Left lung (tissue), 10 donors: ENCODE results near the gene MARVELD2. TPM values are rescaled to one million over a fixed set of nuclear protein-coding genes. Genes with fewer than 3 reads are reported as not detected.

Source experiments
- ATAC-seq: fragments of 200-7000 bp; cut with Tn5 transposase; one replicate; pipeline ENCODE4 v1.9.1; 2020; ENCODE audit warnings: moderate library complexity
- DNase-seq, 4 donors: peaks; one replicate each; pipeline ENCODE4 v3.0.0-alpha.2; 2013 to 2020
- H3K27ac ChIP-seq, 2 donors: fragments of 200-600 bp; sonication (generic) in 1 of 2; one replicate each; pipeline versions ENCODE4 v1.5.0 to v1.8.0; 2020 to 2021
- H3K27me3 ChIP-seq, 2 donors: fragments of 200-600 bp; sonication (generic) in 1 of 2; one replicate each; pipeline versions ENCODE4 v1.5.0 to v1.8.0; 2020 to 2021
- H3K36me3 ChIP-seq, 2 donors: fragments of 200-600 bp; sonication (generic) in 1 of 2; one replicate each; pipeline versions ENCODE4 v1.5.0 to v1.8.0; 2020 to 2021
- H3K4me1 ChIP-seq, 2 donors: fragments of 200-600 bp; one replicate each; pipeline ENCODE4 v1.8.0; 2021
- H3K4me3 ChIP-seq, 2 donors: fragments of 200-600 bp; sonication (generic) in 1 of 2; one replicate each; pipeline versions ENCODE4 v1.5.0 to v1.8.0; 2020 to 2021; ENCODE audit warnings: mild to moderate bottlenecking in 1 of 2
- H3K9me3 ChIP-seq, 2 donors: fragments of 200-600 bp; sonication (generic) in 1 of 2; one replicate each; pipeline versions ENCODE4 v1.5.0 to v1.8.0; 2020 to 2021
- intact Hi-C, 2 donors: fragments of 100-400 bp; cut with DNase I; formaldehyde crosslinking; loops; one replicate each; pipeline versions ENCODE4 v1.11.2 to v1.14.2; 2022
- polyA plus RNA-seq, 6 donors: library from polyadenylated mRNA; unstranded; fragments of 120-200 nt; gene quantifications; one replicate each; pipeline ENCODE4 v1.2.1, GENCODE V29; 2013; ENCODE audit not compliant: insufficient read length in 6 of 6
- total RNA-seq, 2 donors: library from RNA; stranded (reverse); fragmentation: NEBNext Ultra II Directional; extraction: Animal tissue kit (Norgen Biotek cat#: 25700); gene quantifications; one replicate each; pipeline ENCODE4 v1.2.1, GENCODE V29; 2021
- TF ChIP-seq, protein P1 (sequence below), 2 donors: fragments of 200-600 bp; sonication (generic) in 1 of 2; IDR thresholded peaks; one replicate each; pipeline versions ENCODE4 v1.5.0 to v1.8.0; 2021; ENCODE audit warnings: antibody characterized with exemption in 2 of 2
- donor health status: DM: no; HTN: yes; CAD: no.
- donor health status: DM: no; HTN: no; CAD: no.

Gene MARVELD2
- total and polyA plus RNA-seq, 8 donors, result 16.1 to 38.3 (median 22.2) TPM

DNA sequence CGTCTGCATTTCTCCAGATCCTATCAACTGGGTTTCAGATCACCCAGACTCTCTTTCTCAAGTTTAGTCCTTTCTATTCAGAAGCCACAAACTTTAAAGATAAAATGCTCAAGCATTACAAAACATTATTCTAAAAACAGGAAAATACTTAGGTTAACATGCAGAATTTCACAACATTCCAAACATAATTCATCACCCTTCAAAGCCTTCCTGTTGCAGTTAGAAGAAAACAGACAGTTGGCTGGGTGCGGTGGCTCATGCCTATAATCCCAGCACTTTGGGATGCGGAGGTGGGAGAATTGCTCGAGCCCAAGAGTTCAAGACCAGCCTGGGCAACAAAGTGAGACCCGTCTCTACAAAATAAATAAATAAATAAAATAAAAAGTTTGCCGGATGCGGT, 70.0 kb downstream of the MARVELD2 start:
- H3K27me3 ChIP-seq, result no peaks in the 10 kb centered on the region
- no peaks in the 10 kb centered on the region for H3K9me3 ChIP-seq
- no peak overlapping the region for H3K4me3 ChIP-seq
- H3K27ac ChIP-seq, result peak overlapping the region in 1 of 2 donors; percentile 11
- ATAC-seq (no peak), DNase-seq (no peak)
- peaks cover 0 to 10% of the 10 kb centered on the region in 2 donors for H3K4me1 ChIP-seq
- H3K36me3 ChIP-seq, result no peaks in the 10 kb centered on the region
- intact Hi-C loops, result no loop called here
- TF ChIP-seq, protein P1, sequence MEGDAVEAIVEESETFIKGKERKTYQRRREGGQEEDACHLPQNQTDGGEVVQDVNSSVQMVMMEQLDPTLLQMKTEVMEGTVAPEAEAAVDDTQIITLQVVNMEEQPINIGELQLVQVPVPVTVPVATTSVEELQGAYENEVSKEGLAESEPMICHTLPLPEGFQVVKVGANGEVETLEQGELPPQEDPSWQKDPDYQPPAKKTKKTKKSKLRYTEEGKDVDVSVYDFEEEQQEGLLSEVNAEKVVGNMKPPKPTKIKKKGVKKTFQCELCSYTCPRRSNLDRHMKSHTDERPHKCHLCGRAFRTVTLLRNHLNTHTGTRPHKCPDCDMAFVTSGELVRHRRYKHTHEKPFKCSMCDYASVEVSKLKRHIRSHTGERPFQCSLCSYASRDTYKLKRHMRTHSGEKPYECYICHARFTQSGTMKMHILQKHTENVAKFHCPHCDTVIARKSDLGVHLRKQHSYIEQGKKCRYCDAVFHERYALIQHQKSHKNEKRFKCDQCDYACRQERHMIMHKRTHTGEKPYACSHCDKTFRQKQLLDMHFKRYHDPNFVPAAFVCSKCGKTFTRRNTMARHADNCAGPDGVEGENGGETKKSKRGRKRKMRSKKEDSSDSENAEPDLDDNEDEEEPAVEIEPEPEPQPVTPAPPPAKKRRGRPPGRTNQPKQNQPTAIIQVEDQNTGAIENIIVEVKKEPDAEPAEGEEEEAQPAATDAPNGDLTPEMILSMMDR (IDR thresholded peaks at IDR 0.05), result no peak

DNA sequence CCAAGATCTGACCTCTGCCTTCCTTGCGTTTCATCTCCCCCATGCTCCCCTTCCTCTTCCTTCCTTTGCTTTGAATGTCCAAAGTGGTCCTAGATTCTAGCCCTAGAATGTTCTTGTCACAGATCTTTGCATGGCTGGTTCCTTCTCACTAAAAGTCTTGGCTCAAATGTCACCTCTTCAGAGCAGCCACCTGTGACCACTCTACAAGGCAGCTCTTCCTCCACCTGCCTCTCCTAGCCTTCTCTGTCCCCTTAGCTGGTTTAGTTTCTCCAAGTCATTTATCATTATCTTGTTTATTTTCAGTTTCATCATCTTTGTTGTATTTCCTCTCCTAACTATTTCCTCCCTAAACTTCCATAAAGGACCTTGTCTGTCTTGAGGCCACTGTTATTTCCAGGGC, 70.6 kb downstream of the MARVELD2 start:
- intact Hi-C loops, result no loop called here
- peaks cover 0 to 10% of the 10 kb centered on the region in 2 donors for H3K4me1 ChIP-seq
- ATAC-seq (no peak), DNase-seq (no peak)
- H3K27me3 ChIP-seq, result no peaks in the 10 kb centered on the region
- H3K27ac ChIP-seq, result peak overlapping the region in 1 of 2 donors; percentile 11
- H3K9me3 ChIP-seq, result no peaks in the 10 kb centered on the region
- H3K36me3 ChIP-seq, result no peaks in the 10 kb centered on the region
- no peak overlapping the region for H3K4me3 ChIP-seq
- TF ChIP-seq, protein P1 (IDR thresholded peaks at IDR 0.05), result no peak

DNA sequence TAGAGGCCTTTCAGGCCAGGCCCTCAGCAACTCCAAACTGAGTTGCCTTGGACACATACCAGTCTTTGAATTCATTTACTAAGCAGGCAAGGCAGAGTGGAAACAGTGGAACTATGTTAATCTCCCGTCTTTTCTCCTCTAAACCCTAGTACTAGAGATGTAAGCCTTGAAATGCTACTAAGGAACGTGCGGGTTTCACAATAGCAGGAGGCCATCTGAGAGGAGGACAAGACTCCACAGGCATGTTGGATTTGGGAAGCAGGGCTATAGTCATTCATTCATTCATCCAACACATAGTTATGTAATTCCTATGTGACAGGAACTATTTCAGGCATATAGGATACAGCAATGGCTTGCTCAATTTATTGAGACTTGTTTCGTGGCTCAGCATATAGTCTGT, 74.3 kb downstream of the MARVELD2 start:
- TF ChIP-seq, protein P1 (IDR thresholded peaks at IDR 0.05), result no peak
- Histone ChIP-seq H3K4me1 (peaks cover 0 to 33% of the 10 kb centered on the region in 2 donors), H3K27ac (no peak overlapping the region), H3K36me3 (no peaks in the 10 kb centered on the region), H3K27me3 (peaks cover 15 to 31% of the 10 kb centered on the region in 2 donors), H3K4me3 (no peak overlapping the region), H3K9me3 (no peaks in the 10 kb centered on the region)
- ATAC-seq (no peak), DNase-seq (no peak)
- intact Hi-C loops, result no loop called here

DNA sequence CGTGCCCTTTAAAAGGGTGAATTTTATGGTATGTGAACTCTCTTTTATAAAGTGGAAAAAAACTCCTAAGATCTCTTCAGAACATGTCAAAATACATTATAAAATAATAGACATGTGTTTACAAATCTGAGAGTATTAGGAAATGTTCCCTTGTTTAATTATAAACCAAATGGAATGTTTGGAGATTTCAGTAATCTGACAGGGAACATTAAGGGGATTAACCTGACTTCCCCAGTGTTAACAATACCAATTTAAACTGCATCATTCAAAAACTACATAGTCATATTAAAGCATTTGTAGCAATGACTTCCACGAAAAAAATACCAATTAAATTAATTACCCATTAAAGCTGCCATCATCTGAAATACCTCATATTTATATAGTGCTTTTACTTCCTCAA, 76.1 kb downstream of the MARVELD2 start:
- no peaks in the 10 kb centered on the region for H3K9me3 ChIP-seq
- H3K27ac ChIP-seq, result peak overlapping the region in 1 of 2 donors; percentile 89
- no peaks in the 10 kb centered on the region for H3K36me3 ChIP-seq
- intact Hi-C loops, result loop anchor here in 1 of 2 donors (10.0 kb wide), 1 partner anchor 76 kb away; the partner anchor contains the start of gene MARVELD2
- ATAC-seq (no peak), DNase-seq (no peak)
- TF ChIP-seq, protein P1 (IDR thresholded peaks at IDR 0.05), result no peak
- H3K4me3 ChIP-seq, result no peak overlapping the region
- H3K4me1 ChIP-seq, result peaks cover 0 to 33% of the 10 kb centered on the region in 2 donors
- peaks cover 15 to 45% of the 10 kb centered on the region in 2 donors for H3K27me3 ChIP-seq

DNA sequence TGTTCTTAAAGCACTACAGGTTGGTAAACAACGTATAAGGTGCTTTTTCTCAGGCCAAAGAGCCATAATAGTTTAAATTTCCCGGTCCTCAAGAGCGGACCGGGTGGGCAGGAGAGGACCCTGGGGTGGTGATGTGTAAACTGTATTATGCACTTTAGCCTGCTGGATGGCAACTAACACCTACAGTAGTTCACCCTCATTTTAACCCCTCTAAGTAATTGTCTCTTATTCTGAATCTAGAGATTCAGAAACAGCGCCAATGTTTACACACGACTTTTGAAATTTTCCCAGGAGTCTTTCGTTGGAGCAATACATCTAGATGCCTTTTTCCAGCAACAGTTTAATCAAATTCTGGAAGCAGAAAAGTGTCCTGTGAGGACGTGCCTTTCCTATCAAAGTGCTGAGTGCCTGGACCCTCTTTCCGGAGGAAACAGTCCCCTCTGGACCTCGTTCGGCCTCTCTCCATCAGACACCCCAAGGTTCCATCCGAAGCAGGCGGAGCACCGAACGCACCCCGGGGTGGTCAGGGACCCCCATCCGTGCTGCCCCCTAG, 77.0 kb downstream of the MARVELD2 start:
- intact Hi-C loops, result loop anchor here in 1 of 2 donors (10.0 kb wide), 1 partner anchor 77 kb away; the partner anchor contains the start of gene MARVELD2
- Histone ChIP-seq H3K36me3 (no peaks in the 10 kb centered on the region), H3K4me3 (peak overlapping the region; percentile 58 to 71), H3K9me3 (no peaks in the 10 kb centered on the region), H3K27ac (peak overlapping the region; percentile 89 to 90), H3K4me1 (peaks cover 3 to 33% of the 10 kb centered on the region in 2 donors), H3K27me3 (peaks cover 15 to 46% of the 10 kb centered on the region in 2 donors)
- TF ChIP-seq, protein P1 (IDR thresholded peaks at IDR 0.05), result no peak
- ATAC-seq (no peak), DNase-seq (no peak)
